Left ventricle myocardium inferior (tissue), 1 donor: ENCODE data around the gene ARHGAP26. TPM values are rescaled to one million over a fixed set of nuclear protein-coding genes. Genes with fewer than 3 reads are reported as not detected.
"Not testable (repeated sequence)": the region's sequence is repeated elsewhere in the genome, so short reads cannot be mapped to it uniquely, and the experiment has no call there.

Experiments
- DNase-seq: peaks from one replicate; pipeline ENCODE4 v3.0.0-alpha.2; 2020
- H3K27ac ChIP-seq: fragments of 200-600 bp; replicated peaks from 2 replicates; pipeline ENCODE4 v1.8.0; 2021
- H3K27me3 ChIP-seq: fragments of 200-600 bp; 2 replicates; pipeline ENCODE4 v1.8.0; 2021; ENCODE audit warnings: low read depth
- H3K36me3 ChIP-seq: fragments of 200-600 bp; 2 replicates; pipeline ENCODE4 v1.8.0; 2021
- H3K4me1 ChIP-seq: fragments of 200-600 bp; 2 replicates; pipeline ENCODE4 v1.8.0; 2021
- H3K4me3 ChIP-seq: fragments of 200-600 bp; 2 replicates; pipeline ENCODE4 v1.8.0; 2021; ENCODE audit warnings: mild to moderate bottlenecking, moderate library complexity
- H3K9me3 ChIP-seq: fragments of 200-600 bp; replicated peaks from 2 replicates; pipeline ENCODE4 v1.8.0; 2021
- CTCF ChIP-seq: fragments of 200-600 bp; IDR thresholded peaks from 2 replicates; pipeline ENCODE4 v1.8.0; 2021; ENCODE audit warnings: antibody characterized with exemption, mild to moderate bottlenecking, borderline replicate concordance
- intact Hi-C: fragments of 100-400 bp; cut with micrococcal nuclease; formaldehyde crosslinking; loops from one replicate; pipeline ENCODE4 v1.11.0; 2022
- total RNA-seq: library from RNA; stranded (reverse); fragmentation: NEBNext Ultra II Directional; extraction: Animal tissue kit (Norgen Biotek cat#: 25700); gene quantifications from one replicate; pipeline ENCODE4 v1.2.1, GENCODE V29; 2021
- donor health status: DM: no; HTN: yes; CAD: no; lungs with severe emphysema.

Gene ARHGAP26
- total RNA-seq, 1 donor from 2014 or later = 35.7 TPM

- H3K36me3 ChIP-seq = peaks cover 4% of the 10 kb centered on the region
- H3K9me3 ChIP-seq = peaks cover 14% of the 10 kb centered on the region
- peaks cover 11% of the 10 kb centered on the region for H3K4me1 ChIP-seq
- no peak overlapping the region for H3K4me3 ChIP-seq
- no peak for DNase-seq
- no peak for TF ChIP-seq CTCF
- no peak overlapping the region for H3K27ac ChIP-seq
- intact Hi-C loops = no loop called here
- no peaks in the 10 kb centered on the region for H3K27me3 ChIP-seq
Observed at GRCh38 chr5:142994218-142994617, 224.0 kb downstream of the ARHGAP26 start.

GRCh38 chr5:142995621-142996020 lies 225.4 kb downstream of the ARHGAP26 start:
- intact Hi-C loops, H3K36me3 ChIP-seq, H3K27me3 ChIP-seq, H3K4me3 ChIP-seq, H3K9me3 ChIP-seq, H3K27ac ChIP-seq, DNase-seq: not testable (repeated sequence)
- peaks cover 11% of the 10 kb centered on the region for H3K4me1 ChIP-seq

- TF ChIP-seq CTCF = no peak
- no peaks in the 10 kb centered on the region for H3K36me3 ChIP-seq
- no peak for DNase-seq
- H3K27me3 ChIP-seq = no peaks in the 10 kb centered on the region
- H3K4me3 ChIP-seq = no peak overlapping the region
- H3K9me3 ChIP-seq = no peaks in the 10 kb centered on the region
- H3K4me1 ChIP-seq = peaks cover 27% of the 10 kb centered on the region
- no peak overlapping the region for H3K27ac ChIP-seq
- intact Hi-C loops = no loop called here
Observed at GRCh38 chr5:142997591-142997990, 227.4 kb downstream of the ARHGAP26 start.

GRCh38 chr5:142998316-142999020 lies 228.3 kb downstream of the ARHGAP26 start:
- Histone ChIP-seq H3K27ac (no peak overlapping the region), H3K27me3 (no peaks in the 10 kb centered on the region), H3K4me3 (no peak overlapping the region), H3K36me3 (no peaks in the 10 kb centered on the region), H3K4me1 (peaks cover 36% of the 10 kb centered on the region), H3K9me3 (no peaks in the 10 kb centered on the region)
- DNase-seq = no peak
- intact Hi-C loops = no loop called here
- no peak for TF ChIP-seq CTCF

- peaks cover 55% of the 10 kb centered on the region for H3K4me1 ChIP-seq
- intact Hi-C loops, H3K27me3 ChIP-seq, H3K4me3 ChIP-seq, DNase-seq, H3K27ac ChIP-seq, H3K9me3 ChIP-seq, H3K36me3 ChIP-seq: not testable (repeated sequence)
Observed at GRCh38 chr5:143000551-143000950, 230.4 kb downstream of the ARHGAP26 start.

GRCh38 chr5:143001764-143002351 lies 231.7 kb downstream of the ARHGAP26 start:
- Histone ChIP-seq H3K27me3 (no peaks in the 10 kb centered on the region), H3K27ac (peak overlapping the region; percentile 78), H3K4me3 (peak overlapping the region; percentile 13), H3K9me3 (no peaks in the 10 kb centered on the region), H3K36me3 (no peaks in the 10 kb centered on the region), H3K4me1 (peaks cover 68% of the 10 kb centered on the region)
- no peak for TF ChIP-seq CTCF
- no peak for DNase-seq
- intact Hi-C loops = no loop called here
